Upper lobe of left lung (tissue), 4 donors: ENCODE results near the gene SIX5.
A peak's percentile ranks its signal among the peaks of the same experiment; 100 is the strongest.

Source experiments
- CTCF ChIP-seq, 6 experiments: fragments of 450-650 bp in 4 of 6; fragments of 200-600 bp in 2 of 6; sonication (generic) in 2 of 6; IDR thresholded peaks; one replicate each; pipeline ENCODE4 v1.5.1; 2016 to 2019; ENCODE audit warnings: antibody characterized with exemption in 6 of 6
- EP300 ChIP-seq, 4 donors: sonication (generic); formaldehyde crosslinking; IDR thresholded peaks; one replicate each; pipeline ENCODE4 v1.5.1; 2017; ENCODE audit warnings: antibody characterized with exemption in 4 of 4, control low read depth in 2 of 4
- POLR2A ChIP-seq, 4 donors: fragments of 450-650 bp; IDR thresholded peaks; one replicate each; pipeline ENCODE4 v1.5.1; 2016 to 2017; ENCODE audit warnings: antibody characterized with exemption in 4 of 4, mild to moderate bottlenecking in 2 of 4
- POLR2AphosphoS5 ChIP-seq, 2 donors: sonication (generic); formaldehyde crosslinking; IDR thresholded peaks; one replicate each; pipeline ENCODE4 v1.5.1; 2017; ENCODE audit warnings: antibody characterized with exemption in 2 of 2

GRCh38 chr19:45730368-45731288 lies 38.4 kb downstream of the SIX5 start, which contains the start of gene FBXO46:
- no peak for TF ChIP-seq CTCF (IDR thresholded peaks at IDR 0.05)
- TF ChIP-seq POLR2AphosphoS5 (IDR thresholded peaks at IDR 0.05): peak; percentile 91
- TF ChIP-seq EP300 (IDR thresholded peaks at IDR 0.05): peak in 1 of 4 donors; percentile 11
- TF ChIP-seq POLR2A (IDR thresholded peaks at IDR 0.05): peak in 2 of 4 donors; percentile 39 to 85
